ENCODE data around the gene LPCAT3.

DNA sequence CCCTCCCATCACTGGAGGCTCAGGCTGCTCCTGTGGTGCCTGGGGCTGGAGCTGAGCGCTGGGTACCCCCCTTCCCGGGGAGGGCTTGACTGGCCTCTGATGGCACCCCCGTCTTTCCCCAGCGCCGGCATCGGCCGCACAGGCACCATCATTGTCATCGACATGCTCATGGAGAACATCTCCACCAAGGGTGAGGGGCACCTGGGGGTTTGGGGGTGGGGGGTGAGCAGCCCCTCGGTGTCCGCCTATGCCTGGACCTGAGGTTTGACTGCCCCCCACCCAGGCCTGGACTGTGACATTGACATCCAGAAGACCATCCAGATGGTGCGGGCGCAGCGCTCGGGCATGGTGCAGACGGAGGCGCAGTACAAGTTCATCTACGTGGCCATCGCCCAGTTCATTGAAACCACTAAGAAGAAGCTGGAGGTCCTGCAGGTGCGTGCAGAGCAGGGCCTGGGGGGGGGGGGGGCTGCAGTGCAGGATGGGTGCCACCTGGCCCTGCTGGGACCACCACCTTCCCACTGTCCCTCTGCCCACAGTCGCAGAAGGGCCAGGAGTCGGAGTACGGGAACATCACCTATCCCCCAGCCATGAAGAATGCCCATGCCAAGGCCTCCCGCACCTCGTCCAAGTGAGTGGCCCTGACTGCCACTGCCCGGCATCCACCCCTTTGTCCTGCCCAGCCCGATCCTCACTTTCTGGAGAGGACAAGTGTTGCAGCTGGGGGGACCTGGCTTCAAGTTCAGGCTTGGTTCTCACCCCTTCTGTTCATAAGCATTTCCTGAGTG is 58.3 kb downstream of the LPCAT3 start:
- TF ChIP-seq EZH2 (IDR thresholded peaks at IDR 0.05; ENCODE audit: insufficient read depth, poor library complexity, severe bottlenecking) (no peak), EZH2phosphoT487 (IDR thresholded peaks at IDR 0.05; ENCODE audit: insufficient read depth, low read depth) (no peak)
